NCI-H2227 (cell line): Measurements from ENCODE around the gene SNX24.
"Not testable (repeated sequence)": the region's sequence is repeated elsewhere in the genome, so short reads cannot be mapped to it uniquely, and the experiment has no call there.

ENCODE experiments used
- DNase-seq: peaks from one replicate; lab custom pipeline; 2025; ENCODE audit not compliant: unreplicated experiment; lab: John Stamatoyannopoulos, UW

SNX24 gene, protein sequence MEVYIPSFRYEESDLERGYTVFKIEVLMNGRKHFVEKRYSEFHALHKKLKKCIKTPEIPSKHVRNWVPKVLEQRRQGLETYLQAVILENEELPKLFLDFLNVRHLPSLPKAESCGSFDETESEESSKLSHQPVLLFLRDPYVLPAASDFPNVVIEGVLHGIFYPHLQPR

DNA sequence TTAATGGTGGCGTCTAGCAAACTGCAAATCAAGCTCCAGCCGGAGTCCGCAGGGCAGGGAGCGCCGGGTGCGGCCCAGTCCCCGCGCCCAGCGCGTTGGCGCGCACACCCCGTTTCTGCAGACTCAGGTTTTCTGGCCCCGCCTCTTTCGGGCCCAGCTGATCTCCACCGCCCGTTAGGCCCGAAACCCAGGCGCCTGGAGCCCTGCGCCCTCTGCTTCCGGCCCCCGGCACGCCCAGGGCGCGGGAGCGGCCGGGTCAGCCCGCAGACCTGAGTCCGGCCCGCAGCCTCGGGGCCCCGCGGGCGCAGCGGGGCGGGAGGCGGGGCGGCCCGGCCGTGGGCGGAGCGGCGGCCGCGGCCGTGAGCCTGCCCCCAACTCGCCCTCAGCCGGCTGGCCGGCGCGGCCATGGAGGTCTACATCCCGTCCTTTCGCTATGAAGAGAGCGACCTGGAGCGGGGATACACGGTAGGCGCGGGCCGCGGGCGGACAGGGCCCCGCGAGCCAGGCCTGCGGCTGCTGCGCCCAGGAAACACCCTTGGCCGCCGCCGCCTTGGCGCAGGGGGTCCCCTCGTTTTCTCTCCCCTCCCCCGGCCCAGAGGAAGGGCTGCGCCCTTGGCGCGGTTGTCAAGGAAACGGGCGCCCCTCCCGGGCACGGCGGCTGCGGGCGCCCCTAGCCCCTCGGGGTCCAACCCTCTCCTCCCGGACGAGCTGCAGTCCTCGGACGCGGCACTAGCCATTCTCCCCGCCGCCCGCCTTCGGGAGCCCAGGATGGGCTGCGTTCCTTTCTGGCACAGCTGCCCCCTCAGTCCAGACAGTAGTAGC lies at the start of gene SNX24:
Gene SNX24, plus strand, starts transcription at position 385 of the 822 bp plus-strand sequence. Its CDS starts 21 bp downstream, at position 406.
- peak; percentile 75 for DNase-seq

DNA sequence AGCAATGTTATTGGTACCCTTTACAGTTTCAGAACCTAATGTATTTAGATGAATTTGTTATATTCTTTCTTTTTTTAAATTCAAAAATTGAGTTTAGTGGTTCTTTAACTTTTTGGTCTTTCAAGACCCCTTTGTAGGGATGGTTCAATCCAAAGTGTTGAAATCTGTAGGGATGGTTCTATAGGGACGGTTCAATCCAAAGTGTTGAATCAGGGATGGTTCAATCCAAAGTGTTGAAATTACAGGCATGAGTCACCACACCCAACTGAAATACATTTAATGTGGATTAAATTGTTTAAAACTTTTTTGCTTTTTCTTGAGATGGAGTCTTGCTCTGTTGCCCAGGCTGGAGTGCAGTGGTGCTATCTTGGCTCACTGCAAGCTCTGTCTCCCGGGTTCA lies 39.9 kb upstream of the SNX24 start:
- DNase-seq, result no peak

DNA sequence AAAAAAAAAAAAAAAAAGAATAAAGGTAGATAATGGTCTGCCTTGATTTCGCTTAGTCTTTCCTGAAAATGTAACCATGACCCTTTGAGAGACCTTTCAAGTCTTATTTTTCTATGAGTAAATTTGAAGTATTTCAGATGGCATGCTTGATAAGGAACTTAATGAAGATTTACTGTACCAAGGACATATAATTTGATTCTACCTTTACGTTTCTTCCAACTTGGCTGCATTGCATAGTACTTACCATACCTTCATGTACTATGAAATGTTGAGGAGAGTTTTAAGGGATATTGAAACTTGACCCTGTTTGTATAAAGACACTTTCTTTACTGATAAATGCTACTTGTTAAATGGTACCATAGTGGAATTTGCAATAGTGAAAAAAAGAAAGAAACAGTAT lies 35.0 kb upstream of the SNX24 start:
- DNase-seq, result no peak

DNA sequence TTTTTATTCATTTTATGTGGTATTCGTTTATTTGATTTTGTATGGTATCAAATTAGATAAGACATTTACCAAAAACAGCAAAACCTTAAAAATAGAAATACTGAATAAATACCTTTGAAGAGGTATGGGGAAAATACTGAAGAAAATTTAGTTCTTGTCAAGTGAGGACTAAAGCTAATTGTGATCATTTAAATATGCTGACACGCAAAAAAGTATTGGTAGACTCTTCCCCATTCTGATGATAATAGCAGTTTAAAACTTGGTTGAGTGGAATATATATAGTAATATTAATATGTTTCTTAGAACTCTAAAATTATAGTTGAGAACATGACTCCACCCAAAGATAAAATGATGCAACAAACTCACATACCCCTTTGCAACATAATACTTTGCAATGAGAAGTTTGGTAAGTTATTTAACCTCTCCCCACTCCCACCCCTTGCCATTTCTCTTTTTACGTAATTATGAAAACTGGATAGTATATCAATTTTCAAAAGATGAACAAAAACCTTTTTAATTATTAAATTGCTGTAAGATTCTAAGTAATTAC lies 30.1 kb upstream of the SNX24 start:
- no peak for DNase-seq

GRCh38 chr5:122816756-122817155 lies 28.7 kb upstream of the SNX24 start:
- DNase-seq, result no peak

GRCh38 chr5:122831984-122832383 lies 13.4 kb upstream of the SNX24 start:
- no peak for DNase-seq

DNA sequence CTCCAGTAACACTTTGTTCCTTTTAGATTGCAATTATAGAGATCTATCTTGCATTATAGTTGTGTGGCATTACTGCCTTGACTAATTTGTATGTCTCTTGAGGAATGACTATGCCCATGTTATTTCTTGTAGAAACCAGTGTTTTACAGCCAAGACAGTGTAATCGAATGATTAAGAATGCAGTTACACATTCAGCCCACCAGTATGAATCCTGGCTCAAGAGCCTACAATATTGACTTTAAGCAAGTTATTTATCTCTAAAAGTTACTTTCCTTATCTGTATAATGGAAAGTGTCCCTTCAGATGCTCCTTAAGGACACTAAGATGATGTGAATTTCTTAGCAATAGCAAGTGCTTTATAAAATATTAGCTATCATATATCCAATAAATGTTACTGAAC lies 9.7 kb upstream of the SNX24 start:
- DNase-seq, result no peak

GRCh38 chr5:122836947-122837346 lies 8.5 kb upstream of the SNX24 start:
- no peak for DNase-seq

DNA sequence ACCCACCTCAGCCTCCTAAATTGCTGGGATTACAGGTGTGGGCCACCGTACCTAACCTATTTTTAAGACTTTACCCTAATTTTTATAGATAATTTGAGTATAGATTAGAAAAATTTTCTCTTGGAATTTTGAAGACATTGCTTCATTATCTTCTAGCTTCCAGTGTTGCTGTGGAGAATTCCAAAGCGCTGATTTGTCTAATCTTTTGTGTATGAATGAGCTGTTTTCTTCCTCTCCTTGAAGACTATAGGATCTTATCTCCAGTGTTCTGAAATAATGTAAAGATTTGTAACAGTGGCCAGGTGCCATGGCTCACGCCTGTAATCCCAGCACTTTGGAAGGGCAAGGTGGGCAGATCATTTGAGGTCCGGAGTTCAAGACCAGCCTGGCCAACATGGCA lies 5.7 kb upstream of the SNX24 start:
- no peak for DNase-seq

DNA sequence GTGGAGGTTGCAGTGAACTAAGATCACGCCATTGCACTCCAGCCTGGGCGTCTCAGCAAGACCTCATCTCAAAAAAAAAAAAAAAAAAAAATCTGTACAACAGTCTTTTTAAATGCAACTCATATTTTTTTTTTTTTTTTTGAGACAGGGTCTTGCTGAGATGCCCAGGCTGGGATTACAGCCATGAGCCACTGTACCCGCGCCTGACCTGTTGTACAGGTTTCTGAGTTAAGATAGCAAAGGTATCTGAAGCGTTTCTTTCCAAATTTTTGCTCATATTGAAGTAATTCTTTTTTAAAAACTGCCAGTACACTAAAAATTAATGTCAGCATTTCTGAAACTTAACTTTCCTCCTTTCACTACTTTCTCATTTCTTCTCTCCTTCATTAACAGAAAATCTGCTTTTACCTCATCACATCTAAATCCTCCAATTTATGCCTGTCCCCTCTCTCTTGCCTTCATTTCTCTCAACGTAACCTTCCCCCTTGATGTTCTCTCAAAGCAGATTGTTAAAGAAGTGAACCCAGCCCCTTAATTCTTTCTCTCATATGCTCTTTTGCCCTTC lies 3.3 kb upstream of the SNX24 start:
- DNase-seq, result no peak

GRCh38 chr5:122844136-122844909 lies 1.1 kb upstream of the SNX24 start:
- no peak for DNase-seq

- DNase-seq, result no peak
Observed at GRCh38 chr5:122844910-122845228, 544 bp upstream of the SNX24 start.

DNA sequence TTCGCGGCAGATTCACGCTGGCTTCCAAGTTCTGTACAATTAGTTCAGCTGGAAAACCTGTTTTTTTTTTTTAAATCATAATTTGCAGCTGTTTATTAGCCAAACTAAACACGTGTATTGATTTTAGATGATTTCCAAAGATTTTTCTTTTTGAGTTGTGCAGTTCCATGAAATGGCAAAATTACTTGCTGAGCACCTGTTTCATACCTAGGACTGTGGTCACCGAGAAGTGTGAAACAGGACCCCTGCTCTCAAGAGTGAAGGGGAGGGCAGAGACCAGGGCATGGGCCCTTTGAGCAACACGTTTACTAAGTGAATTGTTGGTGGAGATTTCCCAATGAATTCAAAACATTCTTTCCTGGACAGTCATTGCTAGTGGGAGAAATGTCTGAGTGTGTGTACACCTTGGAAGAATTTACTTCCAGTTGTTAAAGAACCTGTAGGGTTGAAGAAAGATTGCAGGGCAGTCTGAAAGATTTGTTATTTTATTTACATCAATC lies 688 bp downstream of the SNX24 start:
- peak; percentile 21 for DNase-seq

DNA sequence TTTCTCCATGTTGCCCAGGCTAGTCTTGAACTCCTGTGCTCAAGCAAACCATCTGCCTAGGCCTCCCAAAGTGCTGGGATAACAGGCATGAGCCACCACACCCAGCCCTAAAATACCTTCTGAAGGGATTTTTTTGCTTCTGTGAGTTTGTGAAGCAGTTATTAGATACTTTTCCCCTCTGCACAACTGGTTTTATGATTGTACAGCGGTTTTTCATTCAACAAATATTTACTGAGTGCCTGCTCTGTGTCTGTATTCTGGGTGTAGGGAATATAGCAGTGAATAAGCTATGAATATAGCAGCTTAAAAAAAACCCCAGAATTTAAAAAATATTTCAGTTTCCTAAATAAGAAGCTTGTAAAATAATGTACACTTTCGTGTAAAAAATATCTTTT lies 2.3 kb downstream of the SNX24 start:
- no peak for DNase-seq

GRCh38 chr5:122849771-122850170 lies 4.4 kb downstream of the SNX24 start:
- no peak for DNase-seq

- not testable (repeated sequence) for DNase-seq
Observed at GRCh38 chr5:122857538-122857937, 12.1 kb downstream of the SNX24 start.

- DNase-seq, result no peak
Observed at GRCh38 chr5:122858451-122858850, 13.0 kb downstream of the SNX24 start.

DNA sequence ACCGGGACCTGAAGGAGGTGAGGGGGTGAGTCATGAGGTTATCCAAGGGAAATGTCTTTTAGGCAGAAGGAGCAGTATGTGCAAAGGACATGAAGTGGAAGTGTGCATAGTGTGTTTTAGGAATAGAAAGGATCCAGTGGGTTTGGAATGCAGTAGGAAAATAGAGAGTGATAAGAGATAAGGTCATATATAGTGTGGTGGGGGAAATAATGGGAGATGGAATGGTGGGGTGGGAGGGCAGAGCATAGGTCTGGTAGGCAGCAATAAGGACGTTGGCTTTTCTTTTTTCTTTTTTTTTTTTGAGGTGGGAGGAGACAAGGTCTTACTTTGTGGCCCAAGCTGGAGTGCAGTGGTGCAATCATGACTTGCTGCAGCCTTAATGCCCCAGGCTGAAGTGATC lies 17.8 kb downstream of the SNX24 start:
- DNase-seq, result no peak

GRCh38 chr5:122863721-122864120 lies 18.3 kb downstream of the SNX24 start:
- DNase-seq, result no peak

- no peak for DNase-seq
Observed at GRCh38 chr5:122864400-122864799, 19.0 kb downstream of the SNX24 start.

- DNase-seq, result no peak
Observed at GRCh38 chr5:122864842-122865241, 19.4 kb downstream of the SNX24 start.
